ENCODE results near the gene USP5.
"Not testable (repeated sequence)": the region's sequence is repeated elsewhere in the genome, so short reads cannot be mapped to it uniquely, and the experiment has no call there.

USP5 gene

GRCh38 chr12:6867413-6868210 lies 15.7 kb downstream of the USP5 start, which contains the start of gene TPI1:
Gene TPI1 (plus strand): TSS chr12:6867531. CDS start chr12:6867567, 36 bp downstream.
- peak; percentile 67 to 85 (median 73) for DNase-seq

- DNase-seq: no peak
These were observed 16.5 kb downstream of the USP5 start for GRCh38 chr12:6868211-6869048.

- peak; percentile 61 to 88 (median 80) for DNase-seq
These were observed 17.4 kb downstream of the USP5 start for GRCh38 chr12:6869049-6870021.

GRCh38 chr12:6870304-6870703 lies 18.4 kb downstream of the USP5 start:
- DNase-seq: not testable (repeated sequence)

GRCh38 chr12:6871052-6871957 lies 19.4 kb downstream of the USP5 start:
- DNase-seq: peak in 1 of 5 donors; percentile 60

- DNase-seq: peak; percentile 66 to 83 (median 77)
These were observed 20.4 kb downstream of the USP5 start for GRCh38 chr12:6872073-6873048.

GRCh38 chr12:6873094-6874014 lies 21.4 kb downstream of the USP5 start, which contains the start of gene SPSB2:
Gene SPSB2 (minus strand): TSS chr12:6873303. CDS start chr12:6872901, 402 bp downstream.
- DNase-seq: peak; percentile 97 to 99 (median 98)

- not testable (repeated sequence) for DNase-seq
These were observed 22.0 kb downstream of the USP5 start for GRCh38 chr12:6874015-6874368.

- not testable (repeated sequence) for DNase-seq
These were observed 27.9 kb downstream of the USP5 start for GRCh38 chr12:6879824-6880223.

GRCh38 chr12:6883252-6883651 lies 31.3 kb downstream of the USP5 start:
- DNase-seq: no peak

GRCh38 chr12:6883683-6884082 lies 31.7 kb downstream of the USP5 start:
- DNase-seq: no peak

- no peak for DNase-seq
These were observed 32.6 kb downstream of the USP5 start for GRCh38 chr12:6884539-6884938.

GRCh38 chr12:6886206-6886999 lies 34.5 kb downstream of the USP5 start:
- DNase-seq: not testable (repeated sequence)

- DNase-seq: no peak
These were observed 35.5 kb downstream of the USP5 start for GRCh38 chr12:6887460-6887859.

- no peak for DNase-seq
These were observed 36.4 kb downstream of the USP5 start for GRCh38 chr12:6888360-6888759.

- not testable (repeated sequence) for DNase-seq
These were observed 36.8 kb downstream of the USP5 start for GRCh38 chr12:6888794-6889193.

- not testable (repeated sequence) for DNase-seq
These were observed 38.0 kb downstream of the USP5 start for GRCh38 chr12:6889775-6890573.
